ENCODE measurements around the gene ARID4B. TPM values are rescaled to one million over a fixed set of nuclear protein-coding genes. Genes with fewer than 3 reads are reported as not detected.

Gene ARID4B
- total RNA-seq, 2 donors from 2014 or later: 32.4 to 50.2 TPM

DNA sequence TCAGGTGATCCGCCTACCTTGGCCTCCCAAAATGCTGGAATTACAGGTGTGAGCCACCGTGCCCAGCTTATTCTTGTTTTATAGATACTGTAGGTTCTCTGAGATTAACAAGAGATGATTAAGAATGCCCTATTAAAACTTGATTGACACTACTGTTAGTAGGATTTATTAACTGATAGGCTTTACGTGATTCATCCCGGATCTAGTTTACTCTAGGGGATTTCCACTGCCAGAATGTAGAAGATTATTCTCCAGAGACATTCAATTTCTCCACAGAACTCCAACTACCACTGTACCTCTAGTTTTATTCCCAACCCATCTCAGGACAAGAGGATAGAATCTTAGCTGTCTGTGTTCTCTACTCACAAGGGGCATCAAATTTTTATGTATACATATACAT, 140.7 kb downstream of the ARID4B start:
- Histone ChIP-seq H3K9me3 (no peaks in the 10 kb centered on the region), H3K36me3 (peaks cover 2% of the 10 kb centered on the region), H3K27me3 (replicated peaks; ENCODE audit: insufficient read depth) (no peaks in the 10 kb centered on the region), H3K4me3 (no peak overlapping the region), H3K4me1 (ENCODE audit: control insufficient read depth in 1 of 2, low read depth in 2 of 2) (peaks cover 9 to 11% of the 10 kb centered on the region in 2 donors), H3K27ac (no peak overlapping the region)
- TF ChIP-seq, protein P1, sequence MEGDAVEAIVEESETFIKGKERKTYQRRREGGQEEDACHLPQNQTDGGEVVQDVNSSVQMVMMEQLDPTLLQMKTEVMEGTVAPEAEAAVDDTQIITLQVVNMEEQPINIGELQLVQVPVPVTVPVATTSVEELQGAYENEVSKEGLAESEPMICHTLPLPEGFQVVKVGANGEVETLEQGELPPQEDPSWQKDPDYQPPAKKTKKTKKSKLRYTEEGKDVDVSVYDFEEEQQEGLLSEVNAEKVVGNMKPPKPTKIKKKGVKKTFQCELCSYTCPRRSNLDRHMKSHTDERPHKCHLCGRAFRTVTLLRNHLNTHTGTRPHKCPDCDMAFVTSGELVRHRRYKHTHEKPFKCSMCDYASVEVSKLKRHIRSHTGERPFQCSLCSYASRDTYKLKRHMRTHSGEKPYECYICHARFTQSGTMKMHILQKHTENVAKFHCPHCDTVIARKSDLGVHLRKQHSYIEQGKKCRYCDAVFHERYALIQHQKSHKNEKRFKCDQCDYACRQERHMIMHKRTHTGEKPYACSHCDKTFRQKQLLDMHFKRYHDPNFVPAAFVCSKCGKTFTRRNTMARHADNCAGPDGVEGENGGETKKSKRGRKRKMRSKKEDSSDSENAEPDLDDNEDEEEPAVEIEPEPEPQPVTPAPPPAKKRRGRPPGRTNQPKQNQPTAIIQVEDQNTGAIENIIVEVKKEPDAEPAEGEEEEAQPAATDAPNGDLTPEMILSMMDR (IDR thresholded peaks at IDR 0.05): no peak
- no peak for DNase-seq (ENCODE audit: low spot score)
- no peak for ATAC-seq (ENCODE audit: insufficient number of reproducible peaks, low FRiP score, low read depth)

DNA sequence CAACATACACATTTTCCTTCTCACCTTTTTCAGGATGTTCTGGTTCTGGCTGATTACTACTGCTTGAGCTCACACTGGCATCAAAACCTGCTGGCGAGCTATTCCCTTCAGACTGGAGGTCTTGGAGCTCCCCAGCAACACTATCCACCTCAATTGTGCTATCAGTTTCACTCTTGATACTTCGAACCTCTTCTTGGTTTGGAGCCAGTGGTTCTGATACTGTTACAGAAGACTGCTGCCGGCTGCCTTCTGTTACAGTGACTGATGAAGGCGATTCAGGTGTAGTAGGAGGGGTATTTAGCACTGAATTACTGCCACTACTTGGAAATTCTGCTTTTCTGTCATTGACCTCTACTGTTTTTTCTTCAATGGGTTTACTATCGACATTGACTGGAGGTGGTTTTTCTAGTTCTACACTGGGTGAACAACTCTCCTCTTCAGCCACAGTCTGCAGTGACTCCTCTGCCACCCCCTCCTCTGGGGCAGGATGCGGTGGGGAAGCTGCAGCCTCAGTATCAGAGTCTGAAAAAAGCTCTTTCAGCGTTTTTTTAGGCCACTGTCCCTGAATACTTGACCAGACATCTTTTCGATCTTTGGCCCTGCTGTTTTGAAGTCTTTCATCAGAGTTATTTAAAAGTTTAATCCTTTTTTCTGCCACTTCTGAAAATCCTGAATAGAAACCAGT, 146.3 kb downstream of the ARID4B start:
- ATAC-seq (ENCODE audit: insufficient number of reproducible peaks, low FRiP score, low read depth): no peak
- no peak overlapping the region for H3K4me3 ChIP-seq
- no peaks in the 10 kb centered on the region for H3K9me3 ChIP-seq
- TF ChIP-seq, protein P1 (IDR thresholded peaks at IDR 0.05): no peak
- no peak for DNase-seq (ENCODE audit: low spot score)
- no peak overlapping the region for H3K27ac ChIP-seq
- peaks cover 6% of the 10 kb centered on the region for H3K36me3 ChIP-seq
- H3K4me1 ChIP-seq (ENCODE audit: control insufficient read depth in 1 of 2, low read depth in 2 of 2): no peaks in the 10 kb centered on the region
- H3K27me3 ChIP-seq (replicated peaks; ENCODE audit: insufficient read depth): no peaks in the 10 kb centered on the region

DNA sequence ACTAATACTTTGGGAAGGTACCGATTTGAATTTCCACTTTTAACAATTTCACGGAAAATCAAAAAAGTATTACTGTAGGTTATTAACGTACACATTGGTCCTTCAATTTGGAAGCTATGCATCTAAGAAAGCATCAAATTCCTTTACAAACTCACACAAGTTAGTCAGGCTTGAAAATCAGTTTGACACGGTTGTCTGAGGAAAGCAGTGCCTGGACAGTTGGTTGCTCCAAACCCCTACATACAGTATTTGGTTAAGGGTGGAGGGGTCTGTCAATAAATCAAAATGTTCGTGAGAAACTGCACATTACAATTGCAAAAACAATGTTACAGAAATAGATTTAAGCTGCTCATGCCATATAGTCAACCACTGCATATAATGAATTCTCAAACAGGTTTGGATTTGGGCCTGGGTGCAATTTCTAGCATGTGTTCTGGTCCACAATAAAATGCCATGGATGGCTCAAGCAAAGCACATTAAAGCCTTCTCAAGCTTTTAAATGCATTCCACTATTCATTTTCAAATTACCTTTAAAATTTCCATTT, 147.0 kb downstream of the ARID4B start:
- Histone ChIP-seq H3K4me1 (ENCODE audit: control insufficient read depth in 1 of 2, low read depth in 2 of 2) (no peaks in the 10 kb centered on the region), H3K9me3 (no peaks in the 10 kb centered on the region), H3K27ac (no peak overlapping the region), H3K4me3 (no peak overlapping the region), H3K27me3 (replicated peaks; ENCODE audit: insufficient read depth) (no peaks in the 10 kb centered on the region), H3K36me3 (peaks cover 6% of the 10 kb centered on the region)
- DNase-seq (ENCODE audit: low spot score) (no peak), ATAC-seq (ENCODE audit: insufficient number of reproducible peaks, low FRiP score, low read depth) (no peak)
- TF ChIP-seq, protein P1 (IDR thresholded peaks at IDR 0.05): no peak

DNA sequence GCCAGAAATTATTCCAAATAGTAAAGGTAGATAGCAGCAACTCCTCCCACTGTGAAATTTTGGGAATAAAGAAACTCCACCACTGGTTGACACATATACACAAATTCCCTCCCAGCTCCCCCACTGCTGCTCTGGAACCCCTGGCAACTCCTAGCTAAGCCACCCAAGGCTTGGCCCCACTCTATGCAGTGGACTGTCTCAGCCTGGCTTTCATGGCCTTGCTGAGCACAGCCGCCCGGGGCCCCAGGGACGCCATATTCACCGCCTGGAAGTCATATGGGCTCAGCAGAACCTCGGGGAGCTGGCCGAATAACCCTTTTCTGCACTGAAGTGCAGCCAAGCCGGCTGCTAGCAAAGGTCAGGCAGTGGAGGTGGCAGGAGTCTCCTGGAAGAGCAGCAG, 151.5 kb downstream of the ARID4B start:
- peaks cover 19% of the 10 kb centered on the region for H3K36me3 ChIP-seq

DNA sequence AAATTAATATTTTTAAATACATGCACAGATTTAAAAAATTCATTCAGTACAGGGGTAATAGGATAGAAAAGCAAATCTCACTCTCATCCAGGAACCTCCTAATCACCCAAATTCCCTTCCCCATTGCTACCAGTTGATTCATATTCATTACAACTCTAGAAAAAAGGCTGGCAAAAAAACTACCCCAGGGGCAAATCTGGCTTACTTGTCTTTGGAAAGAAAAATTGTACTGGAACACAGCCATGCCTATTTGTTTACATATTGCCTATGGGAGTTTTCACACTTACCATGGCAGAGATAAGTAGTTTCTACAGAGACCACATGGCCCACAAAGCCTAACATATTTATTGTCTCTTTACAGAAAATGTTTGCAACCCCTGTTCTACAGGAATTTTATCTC, 158.0 kb downstream of the ARID4B start:
- DNase-seq (ENCODE audit: low spot score) (no peak), ATAC-seq (ENCODE audit: insufficient number of reproducible peaks, low FRiP score, low read depth) (no peak)
- Histone ChIP-seq H3K27me3 (replicated peaks; ENCODE audit: insufficient read depth) (no peaks in the 10 kb centered on the region), H3K27ac (no peak overlapping the region), H3K4me1 (ENCODE audit: control insufficient read depth in 1 of 2, low read depth in 2 of 2) (no peaks in the 10 kb centered on the region), H3K4me3 (no peak overlapping the region), H3K36me3 (peaks cover 22% of the 10 kb centered on the region), H3K9me3 (no peaks in the 10 kb centered on the region)
- TF ChIP-seq, protein P1 (IDR thresholded peaks at IDR 0.05): no peak

More for the DNA sequence above, 151.5 kb downstream of the ARID4B start:
- TF ChIP-seq, protein P1 (IDR thresholded peaks at IDR 0.05): no peak
- no peak for ATAC-seq (ENCODE audit: insufficient number of reproducible peaks, low FRiP score, low read depth)
- DNase-seq (ENCODE audit: low spot score): no peak
- no peaks in the 10 kb centered on the region for H3K9me3 ChIP-seq
- H3K4me3 ChIP-seq: no peak overlapping the region
- H3K4me1 ChIP-seq (ENCODE audit: control insufficient read depth in 1 of 2, low read depth in 2 of 2): no peaks in the 10 kb centered on the region
- no peak overlapping the region for H3K27ac ChIP-seq
- H3K27me3 ChIP-seq (replicated peaks; ENCODE audit: insufficient read depth): no peaks in the 10 kb centered on the region
